Skeletal muscle cell (primary cell): ENCODE measurements around the gene CAPN7.

Experiments used
- DNase-seq: peaks from one replicate; pipeline ENCODE4 v3.0.0-alpha.2; 2010; ENCODE audit warnings: low read depth
- H3K4me3 ChIP-seq: 2 replicates; pipeline ENCODE4 v1.5.1; 2011; ENCODE audit warnings: low read depth, mild to moderate bottlenecking, control low read depth, low read length, moderate library complexity

The CAPN7 gene

DNA sequence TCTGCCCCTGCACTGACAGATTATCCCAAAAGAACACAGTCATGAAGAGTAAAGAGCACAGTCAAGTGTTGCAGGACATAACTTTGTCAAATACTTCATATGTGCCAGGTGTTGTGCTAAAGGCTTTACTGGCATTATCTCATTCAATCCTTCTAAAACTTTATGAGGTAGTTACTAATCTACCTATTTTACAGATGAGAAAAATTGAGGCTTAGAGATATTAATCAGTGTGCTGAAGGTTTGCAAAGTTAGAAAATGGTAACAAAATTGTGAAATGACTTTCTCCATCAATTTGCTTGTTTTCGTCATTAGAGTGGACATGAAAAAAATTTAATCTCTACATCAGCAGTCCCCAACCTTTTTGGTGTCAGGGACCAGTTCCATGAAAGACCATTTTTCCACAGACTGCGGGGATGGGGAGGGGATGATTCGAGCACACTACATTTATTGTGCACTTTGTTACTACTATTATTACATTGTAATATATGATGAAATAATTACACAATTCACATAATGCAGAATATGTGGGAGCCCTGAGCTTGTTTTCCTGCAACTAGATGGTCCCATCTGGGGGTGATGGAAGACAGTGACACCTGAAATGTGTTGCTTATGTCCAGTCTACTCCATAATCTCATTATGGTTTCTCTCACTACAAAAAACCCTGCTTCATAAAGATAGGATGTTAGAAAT is 8.6 kb upstream of the CAPN7 start:
- no peak overlapping the region for H3K4me3 ChIP-seq
- DNase-seq: no peak

DNA sequence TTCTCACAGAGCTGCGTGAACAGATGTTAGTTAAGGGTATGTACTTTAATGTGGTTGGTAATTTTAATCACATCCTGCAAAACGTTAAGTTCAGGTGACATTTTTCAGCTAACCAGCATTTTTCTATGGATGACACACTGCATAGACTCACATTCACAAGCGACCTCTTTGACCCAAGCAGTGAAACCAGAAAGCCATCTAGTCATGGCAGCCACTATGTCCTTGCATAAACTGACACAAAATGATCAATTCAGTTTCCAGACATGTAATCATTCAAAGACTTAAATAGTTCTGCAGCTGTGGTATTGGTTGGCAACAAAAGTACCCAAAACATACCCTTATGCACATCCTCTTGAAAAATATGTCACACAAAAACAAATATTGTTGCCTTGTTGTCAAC is 7.4 kb upstream of the CAPN7 start:
- DNase-seq: no peak
- no peak overlapping the region for H3K4me3 ChIP-seq

DNA sequence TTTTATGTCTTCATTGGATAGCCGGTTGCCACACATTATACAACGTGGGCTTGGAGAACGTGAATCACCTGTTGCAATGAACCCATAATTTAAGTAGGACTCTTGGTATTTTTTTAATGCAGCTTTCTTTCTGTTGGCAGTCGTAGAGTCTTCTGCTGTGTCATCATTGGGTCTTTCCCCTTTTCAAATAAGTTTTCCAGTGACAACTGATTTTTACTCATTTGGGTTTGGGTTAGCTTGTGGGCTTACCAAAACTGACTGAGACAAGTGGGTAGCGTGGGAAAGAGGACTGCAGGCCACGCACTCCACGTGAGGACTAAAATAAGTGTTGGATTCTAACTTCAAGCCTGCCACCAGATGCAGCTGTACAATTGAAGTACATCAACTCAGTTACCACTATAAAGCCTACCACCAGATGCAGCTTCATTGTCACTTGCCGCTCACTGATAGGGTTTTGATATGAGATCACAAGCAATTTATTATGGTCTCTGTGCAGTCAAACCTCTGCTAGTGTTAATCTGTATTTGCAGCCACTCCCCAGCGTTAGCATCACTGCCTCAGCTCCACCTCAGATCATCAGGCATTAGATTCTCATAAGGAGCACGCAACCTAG is 6.4 kb upstream of the CAPN7 start:
- H3K4me3 ChIP-seq: no peak overlapping the region
- DNase-seq: no peak

DNA sequence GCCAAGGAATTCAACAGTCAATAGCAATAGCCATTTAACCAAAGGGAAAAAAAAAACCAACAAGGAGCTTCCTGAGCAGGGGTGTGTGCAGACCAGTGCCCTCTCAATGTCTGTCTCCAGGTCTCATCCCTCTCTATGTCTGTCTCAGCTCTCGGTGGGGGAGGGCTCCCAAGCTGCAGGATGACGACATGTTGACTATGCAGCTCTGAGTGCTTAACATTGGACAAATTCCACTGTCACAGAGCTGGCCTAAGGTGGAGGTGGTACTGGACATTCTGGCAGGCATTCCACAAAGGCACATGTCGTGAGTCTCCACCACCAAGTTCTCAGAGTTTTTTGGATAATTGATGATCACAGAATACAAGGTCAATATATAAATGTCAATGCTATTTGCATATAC is 2.0 kb upstream of the CAPN7 start:
- no peak for DNase-seq
- no peak overlapping the region for H3K4me3 ChIP-seq

DNA sequence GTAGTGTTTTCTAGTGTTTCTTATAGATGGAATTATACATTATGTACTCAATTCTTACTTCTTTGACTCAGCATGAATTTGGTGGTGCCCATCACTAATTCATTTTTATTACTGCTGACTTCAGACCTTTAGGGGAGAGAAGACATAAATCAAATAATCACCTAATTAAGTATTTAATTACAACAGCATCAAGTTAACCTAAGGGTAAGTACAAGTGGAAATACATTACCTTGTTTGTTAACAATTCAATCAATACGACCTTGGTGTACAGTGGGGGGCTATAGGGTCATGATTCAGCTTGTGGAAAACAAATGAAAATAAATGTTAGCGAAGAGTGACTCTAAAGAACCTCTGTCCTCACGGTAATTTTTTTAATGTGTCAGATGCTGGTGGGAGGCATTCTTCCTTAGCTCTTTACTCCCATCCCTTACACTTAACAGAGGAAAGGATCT is 538 bp upstream of the CAPN7 start:
- no peak for DNase-seq
- peak overlapping the region; percentile 97 for H3K4me3 ChIP-seq

DNA sequence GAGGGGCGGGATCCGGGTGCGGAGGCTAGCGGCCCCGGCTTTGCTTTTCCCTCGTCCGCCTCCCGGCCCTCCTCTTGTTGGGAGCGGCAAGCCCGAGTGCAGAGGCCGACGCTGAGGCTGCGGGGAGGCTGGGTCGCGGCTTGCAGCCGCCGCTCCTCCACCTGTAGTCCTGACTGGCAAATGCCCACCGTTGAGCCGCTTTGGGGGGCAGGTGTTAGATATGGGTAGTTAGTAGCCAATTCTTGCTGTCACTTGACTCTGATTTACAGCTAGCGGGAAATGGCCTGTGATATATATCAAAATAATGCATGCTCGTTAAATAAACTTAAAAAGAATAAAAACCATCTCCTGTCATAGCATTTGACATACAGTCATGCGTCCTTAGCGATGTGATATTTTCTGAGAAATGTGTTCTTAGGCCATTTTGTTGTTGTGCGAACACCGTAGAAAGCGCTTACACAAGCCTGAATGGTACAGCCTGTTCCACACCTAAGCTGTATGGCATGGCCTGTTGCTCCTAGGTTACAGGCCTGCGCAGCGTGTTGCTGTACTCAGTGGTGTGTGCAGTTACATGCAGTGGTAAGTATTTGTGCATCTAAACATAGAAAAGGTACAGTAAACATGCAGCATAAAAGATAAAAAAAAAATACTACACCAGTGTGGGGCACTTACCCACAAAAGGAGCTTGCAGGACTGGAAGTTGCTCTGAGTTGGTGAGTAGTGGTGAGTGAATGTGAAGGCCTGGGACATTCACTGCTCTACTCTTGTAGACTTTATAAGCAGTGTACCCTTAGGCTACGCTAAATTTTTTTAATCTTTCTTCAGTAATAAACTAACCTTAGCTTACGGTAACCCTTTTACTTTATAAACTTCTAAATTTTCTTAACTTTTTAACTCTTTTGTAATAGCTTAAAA is 873 bp downstream of the CAPN7 start:
- H3K4me3 ChIP-seq: peak overlapping the region; percentile 97
- DNase-seq: no peak

DNA sequence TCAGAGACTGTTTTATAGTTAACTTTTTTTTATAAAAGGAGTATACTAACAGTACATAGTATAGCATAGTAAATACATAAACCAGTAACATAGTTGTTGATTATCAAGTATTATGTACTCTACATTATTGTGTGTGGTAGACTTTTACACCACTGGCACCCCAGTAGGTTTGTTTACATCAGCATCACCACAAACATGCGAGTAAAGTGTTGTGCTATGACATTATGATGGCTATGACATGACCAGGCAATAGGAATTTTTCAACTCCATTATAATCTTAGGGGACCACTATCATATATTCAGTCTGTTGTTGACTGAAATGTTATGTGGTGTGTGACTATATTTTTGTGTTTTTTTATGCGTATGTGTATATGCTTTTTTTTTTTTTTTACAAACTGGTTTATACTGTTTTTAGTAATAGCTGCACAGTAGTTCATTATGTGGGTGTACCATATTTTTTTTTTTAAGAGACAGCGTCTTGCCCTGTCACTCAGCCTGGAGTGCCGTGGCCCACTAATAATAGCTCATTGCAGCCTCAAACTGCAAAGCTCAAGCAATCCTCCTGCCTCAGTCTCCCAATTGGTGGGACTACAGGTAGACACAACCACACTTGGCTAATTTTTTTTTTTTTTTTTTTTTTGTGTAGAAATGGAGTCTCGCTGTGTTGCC is 1.9 kb downstream of the CAPN7 start:
- no peak for DNase-seq
- peak overlapping the region; percentile 97 for H3K4me3 ChIP-seq

DNA sequence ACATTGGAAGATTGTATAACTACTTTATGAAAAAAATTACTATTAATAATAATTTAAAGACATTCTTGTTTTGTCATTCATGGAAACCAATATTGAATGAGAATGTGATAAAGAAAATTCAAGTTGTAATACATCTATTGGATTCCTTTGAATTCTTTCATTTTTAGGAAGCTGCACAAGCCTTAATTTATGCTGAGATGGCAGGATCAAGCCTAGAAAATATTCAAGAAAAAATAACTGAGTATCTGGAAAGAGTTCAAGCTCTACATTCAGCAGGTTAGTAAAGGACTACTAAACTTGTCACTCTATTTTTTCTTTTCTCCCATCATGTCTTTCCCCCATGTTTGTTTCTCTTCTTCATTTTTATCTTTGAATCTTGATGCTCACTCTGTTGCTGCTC is 5.9 kb downstream of the CAPN7 start:
- no peak for DNase-seq

DNA sequence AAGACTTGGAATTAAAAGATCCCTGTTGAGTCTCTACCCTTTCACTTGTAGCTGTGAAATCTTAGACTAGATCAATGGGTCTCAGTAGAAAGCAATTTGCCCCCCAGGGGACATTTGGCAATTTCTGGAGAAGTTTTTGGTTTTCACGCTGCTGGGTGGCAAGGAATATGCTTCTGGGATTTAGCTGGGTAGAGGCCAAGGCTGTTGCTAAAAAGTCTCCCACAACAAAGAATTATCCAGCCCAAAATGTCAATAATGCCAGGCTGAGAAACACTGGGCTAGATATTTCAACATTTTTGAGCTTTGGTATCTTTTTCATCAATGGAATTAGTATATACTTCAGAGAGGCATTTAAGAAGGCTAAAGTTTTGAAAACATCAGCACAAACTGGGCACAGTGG is 8.7 kb downstream of the CAPN7 start:
- H3K4me3 ChIP-seq: no peak overlapping the region
- DNase-seq: no peak

More for the DNA sequence above, 5.9 kb downstream of the CAPN7 start:
- no peak overlapping the region for H3K4me3 ChIP-seq

DNA sequence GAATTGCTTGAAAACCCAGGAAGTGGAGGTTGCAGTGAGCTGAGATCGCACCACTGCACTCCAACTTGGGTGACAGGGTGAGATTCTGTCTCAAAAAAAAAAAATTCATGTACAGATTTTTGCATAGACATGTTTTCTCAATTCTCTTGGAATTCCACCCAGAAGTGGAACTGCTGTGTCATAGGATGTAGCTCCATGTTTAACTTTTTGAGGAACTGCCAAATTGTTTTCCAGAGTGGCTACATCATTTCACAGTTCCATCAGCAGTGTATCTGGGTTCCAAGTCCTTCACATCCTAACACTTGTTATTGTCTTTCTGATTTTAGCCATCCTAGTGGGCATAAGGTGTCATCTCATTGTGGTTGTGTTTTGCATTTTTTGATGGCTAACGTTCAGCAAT is 9.9 kb downstream of the CAPN7 start:
- H3K4me3 ChIP-seq: no peak overlapping the region
- no peak for DNase-seq

DNA sequence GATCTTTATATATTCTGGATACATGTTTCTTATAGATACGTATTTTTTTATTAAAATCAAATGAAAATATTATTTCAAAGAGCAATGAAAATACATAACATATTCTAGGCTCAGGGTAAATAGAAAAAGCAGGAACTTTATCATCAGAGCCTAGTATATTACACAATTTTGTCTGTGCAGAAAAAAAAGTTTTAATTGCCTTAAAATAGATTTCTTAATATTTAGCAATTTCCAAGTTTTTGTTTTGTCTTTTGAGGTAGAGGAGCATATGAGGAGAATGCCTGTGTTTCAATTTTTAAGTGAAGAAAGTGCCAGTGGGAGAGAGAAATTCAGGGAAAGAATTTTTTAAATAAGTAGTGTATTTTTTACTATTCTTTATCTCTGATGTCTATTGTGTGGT is 10.5 kb downstream of the CAPN7 start:
- H3K4me3 ChIP-seq: no peak overlapping the region
- DNase-seq: no peak

DNA sequence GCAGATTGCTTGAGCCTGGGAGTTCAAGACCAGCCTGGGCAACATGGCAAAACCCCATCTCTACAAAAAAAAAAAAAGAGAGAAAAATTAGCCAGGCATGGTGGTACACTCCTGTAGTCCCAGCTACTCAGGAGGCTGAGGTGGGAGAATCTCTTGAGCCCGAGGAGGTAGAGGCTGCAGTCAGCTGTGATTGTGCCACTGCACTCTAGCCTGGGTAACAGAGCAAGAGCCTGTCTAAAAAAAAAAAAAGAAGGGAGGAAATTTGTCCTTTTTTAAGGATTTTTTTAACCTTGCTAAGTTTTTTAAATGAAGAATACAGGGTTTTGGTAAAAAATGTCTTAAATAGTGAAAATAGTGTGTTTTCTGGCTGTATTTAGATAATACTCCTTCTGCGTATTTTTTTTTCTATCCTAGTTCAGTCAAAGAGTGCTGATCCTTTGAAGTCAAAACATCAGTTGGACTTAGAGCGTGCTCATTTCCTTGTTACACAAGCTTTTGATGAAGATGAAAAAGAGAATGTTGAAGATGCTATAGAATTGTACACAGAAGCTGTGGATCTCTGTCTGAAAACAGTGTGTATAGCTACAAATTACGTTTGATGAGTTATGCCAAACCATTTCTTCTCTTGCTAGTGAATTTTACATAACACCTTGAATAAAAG is 11.1 kb downstream of the CAPN7 start:
- no peak overlapping the region for H3K4me3 ChIP-seq
- DNase-seq: no peak

DNA sequence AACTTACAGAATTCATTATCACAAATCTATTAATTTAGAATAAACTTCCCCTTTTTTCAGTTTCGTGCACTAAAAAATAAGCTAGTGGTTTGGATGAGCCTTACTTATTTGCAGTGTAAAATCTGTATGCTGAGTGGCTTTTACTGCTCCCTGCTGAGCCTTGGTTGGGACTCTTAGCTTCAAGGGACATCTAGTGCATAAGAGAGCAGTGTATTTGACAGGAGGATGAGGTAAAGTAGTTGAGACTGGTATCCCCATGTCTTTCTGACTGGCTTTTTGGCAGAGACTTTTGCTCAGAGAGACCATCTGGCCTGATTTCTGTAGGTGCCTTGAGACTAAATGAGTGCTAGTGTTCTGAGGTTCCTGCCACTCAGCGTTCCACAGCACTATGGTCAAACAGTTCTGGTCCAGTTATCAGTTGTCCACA is 11.8 kb downstream of the CAPN7 start:
- no peak overlapping the region for H3K4me3 ChIP-seq
- no peak for DNase-seq

DNA sequence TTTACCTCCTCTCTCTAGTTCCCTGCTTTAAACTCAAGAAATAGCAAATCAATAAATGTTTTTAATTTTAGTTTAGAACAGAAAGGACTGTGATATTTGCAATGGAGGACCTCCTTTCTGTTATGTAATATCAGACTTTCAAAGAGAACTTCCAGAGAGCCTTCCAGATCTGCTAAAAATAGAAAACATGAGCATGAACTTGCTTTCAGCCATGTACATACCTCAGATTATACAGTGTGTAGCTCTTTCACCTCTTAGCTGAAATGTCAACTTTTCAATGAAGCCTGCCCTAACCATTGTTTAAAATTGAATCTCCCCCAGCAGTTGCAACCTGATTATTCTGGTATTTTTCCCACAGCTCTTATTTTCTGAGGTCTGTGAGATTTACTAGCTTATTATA is 12.6 kb downstream of the CAPN7 start:
- no peak for DNase-seq
- H3K4me3 ChIP-seq: no peak overlapping the region

DNA sequence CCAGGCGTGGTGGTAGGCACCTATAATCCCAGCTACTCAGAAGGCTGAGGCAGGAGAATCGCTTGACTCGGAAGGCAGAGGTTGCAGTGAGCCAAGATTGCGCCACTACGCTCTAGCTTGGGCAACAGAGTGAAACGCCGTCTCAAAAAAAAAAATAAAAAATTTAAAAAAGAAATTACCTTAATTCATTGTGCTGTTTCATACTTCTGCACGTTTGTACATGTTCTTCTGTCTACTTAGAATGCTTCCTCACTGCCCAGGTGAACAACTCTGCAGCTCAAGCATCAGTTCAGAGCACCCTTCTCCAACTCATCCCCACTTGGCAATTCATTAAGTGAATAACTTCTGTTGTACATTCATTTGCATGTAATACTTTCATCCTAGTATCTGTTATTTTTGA is 14.0 kb downstream of the CAPN7 start:
- no peak for DNase-seq

DNA sequence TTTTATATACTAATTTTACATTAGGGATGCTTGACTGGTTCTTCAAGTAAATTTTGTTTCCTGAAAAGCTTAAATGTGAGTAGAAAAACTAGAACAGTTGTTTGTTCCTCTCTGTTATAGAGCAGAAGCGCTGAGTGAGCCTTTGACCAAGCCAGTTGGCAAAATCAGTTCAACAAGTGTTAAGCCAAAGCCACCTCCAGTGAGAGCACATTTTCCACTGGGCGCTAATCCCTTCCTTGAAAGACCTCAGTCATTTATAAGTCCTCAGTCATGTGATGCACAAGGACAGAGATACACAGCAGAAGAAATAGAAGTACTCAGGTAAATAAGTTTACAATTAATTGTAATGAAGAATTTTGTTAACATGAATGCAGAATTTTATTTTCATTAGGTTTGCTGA is 14.6 kb downstream of the CAPN7 start:
- no peak for DNase-seq
- no peak overlapping the region for H3K4me3 ChIP-seq

More for the DNA sequence above, 14.0 kb downstream of the CAPN7 start:
- H3K4me3 ChIP-seq: no peak overlapping the region

DNA sequence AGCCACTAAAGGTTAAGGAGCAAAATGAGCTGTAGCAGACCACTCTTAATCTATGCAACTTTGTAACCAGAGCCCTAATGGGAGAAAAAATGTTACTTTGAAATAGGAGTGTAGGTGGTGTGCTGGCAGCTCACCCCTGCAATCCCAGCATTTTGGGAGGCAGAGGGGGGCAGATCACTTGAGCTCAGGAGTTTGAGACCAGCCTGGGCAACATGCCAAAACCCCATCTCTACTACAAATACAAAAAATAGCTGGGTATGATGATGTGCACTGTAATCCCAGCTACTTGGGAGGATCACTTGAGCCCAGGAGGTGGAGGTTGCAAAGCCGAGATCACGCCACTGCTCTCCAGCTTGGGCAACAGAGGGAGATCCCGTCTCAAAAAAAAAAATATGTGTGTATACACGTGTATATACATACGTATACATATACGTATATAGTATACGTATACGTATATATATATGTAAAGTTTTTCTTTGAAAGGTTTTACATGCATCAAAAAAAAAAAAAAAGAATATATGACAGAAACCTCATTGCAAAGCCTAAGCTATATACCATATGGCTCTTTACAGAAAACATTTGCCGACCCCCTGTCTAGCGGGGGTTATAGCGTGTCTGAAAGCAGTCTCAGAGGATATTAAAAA is 15.7 kb downstream of the CAPN7 start:
- no peak overlapping the region for H3K4me3 ChIP-seq
- DNase-seq: no peak

DNA sequence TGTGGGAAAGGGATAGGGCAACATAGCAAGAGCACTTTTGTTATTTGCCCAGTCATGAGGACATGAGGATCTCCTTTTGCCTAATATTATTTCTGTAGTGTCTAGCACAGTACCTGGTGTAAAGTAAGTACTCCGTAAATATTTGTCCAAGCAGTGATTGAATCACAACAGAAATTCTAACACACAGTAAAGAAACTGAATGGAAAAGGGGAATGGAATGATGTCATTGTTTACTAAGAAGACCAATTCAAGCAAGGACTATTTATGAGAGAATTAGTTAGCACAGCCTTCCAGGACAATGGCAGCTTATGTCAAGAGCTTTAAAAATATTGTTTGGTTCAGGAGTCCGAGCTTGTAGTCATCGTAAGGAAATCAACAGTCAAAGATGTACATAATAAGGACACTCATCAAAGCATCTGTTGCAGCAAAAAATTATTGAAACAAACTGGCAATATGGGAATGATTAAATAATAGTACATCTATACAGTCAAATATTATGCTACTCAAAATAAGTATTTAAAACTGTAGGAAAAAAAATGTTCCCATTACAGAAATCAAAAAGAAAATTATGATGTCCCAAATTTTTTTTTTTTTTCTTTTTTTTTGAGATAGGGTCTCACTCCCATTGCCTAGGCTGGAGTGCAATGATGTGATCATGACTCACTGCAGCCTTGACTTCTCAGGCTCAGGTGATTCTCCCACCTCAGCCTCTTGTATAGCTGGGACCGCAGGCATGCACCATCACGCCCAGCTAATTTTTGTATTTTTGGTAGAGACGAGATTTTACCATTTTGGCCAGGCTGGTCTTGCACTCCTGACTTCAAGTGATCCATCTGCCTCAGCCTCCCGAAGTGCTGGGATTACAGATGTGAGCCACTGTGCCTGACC is 17.9 kb downstream of the CAPN7 start:
- no peak overlapping the region for H3K4me3 ChIP-seq
- DNase-seq: no peak
